ENCODE results near the gene SPPL2B. TPM values are rescaled to one million over a fixed set of nuclear protein-coding genes. Genes with fewer than 3 reads are reported as not detected.

Gene SPPL2B
- total RNA-seq, 4 donors from 2014 or later: 46.8 to 97.6 (median 59.6) TPM

GRCh38 chr19:2321565-2322283 is 6.8 kb upstream of the SPPL2B start:
- Histone ChIP-seq H3K9me3 (no peaks in the 10 kb centered on the region), H3K27ac (no peak overlapping the region), H3K4me3 (no peak overlapping the region), H3K27me3 (no peaks in the 10 kb centered on the region), H3K36me3 (peaks cover 48% of the 10 kb centered on the region), H3K4me1 (peaks cover 9% of the 10 kb centered on the region)
- no peak for DNase-seq (ENCODE audit: low spot score in 2 of 2)
- WGBS: 88% methylated on average over 17 of the region's 39 CpGs
- no peak for TF ChIP-seq CTCF (IDR thresholded peaks at IDR 0.05)
- TF ChIP-seq EP300 (IDR thresholded peaks at IDR 0.05): no peak
- no peak for TF ChIP-seq POLR2AphosphoS5 (IDR thresholded peaks at IDR 0.05)
- no peak for TF ChIP-seq POLR2A (IDR thresholded peaks at IDR 0.05)

GRCh38 chr19:2323707-2324106 is 4.8 kb upstream of the SPPL2B start:
- Histone ChIP-seq H3K27me3 (no peaks in the 10 kb centered on the region), H3K9me3 (no peaks in the 10 kb centered on the region), H3K27ac (no peak overlapping the region), H3K36me3 (peaks cover 48% of the 10 kb centered on the region), H3K4me1 (peaks cover 22% of the 10 kb centered on the region), H3K4me3 (no peak overlapping the region)
- 92% methylated on average over 19 of the region's 19 CpGs for WGBS
- no peak for DNase-seq (ENCODE audit: low spot score in 2 of 2)
- TF ChIP-seq CTCF (IDR thresholded peaks at IDR 0.05) (no peak), POLR2AphosphoS5 (IDR thresholded peaks at IDR 0.05) (no peak), POLR2A (IDR thresholded peaks at IDR 0.05) (no peak), EP300 (IDR thresholded peaks at IDR 0.05) (no peak)

- peaks cover 48% of the 10 kb centered on the region for H3K36me3 ChIP-seq
- TF ChIP-seq POLR2AphosphoS5 (IDR thresholded peaks at IDR 0.05): no peak
- TF ChIP-seq POLR2A (IDR thresholded peaks at IDR 0.05): no peak
- no peak for TF ChIP-seq EP300 (IDR thresholded peaks at IDR 0.05)
- no peak for DNase-seq (ENCODE audit: low spot score in 2 of 2)
- H3K4me3 ChIP-seq: no peak overlapping the region
- 90% methylated on average over 33 of the region's 34 CpGs for WGBS
- no peak overlapping the region for H3K27ac ChIP-seq
- peaks cover 28% of the 10 kb centered on the region for H3K4me1 ChIP-seq
- no peaks in the 10 kb centered on the region for H3K9me3 ChIP-seq
- no peaks in the 10 kb centered on the region for H3K27me3 ChIP-seq
Measured at GRCh38 chr19:2324220-2324948, 4.1 kb upstream of the SPPL2B start.

GRCh38 chr19:2325281-2326046 is 3.0 kb upstream of the SPPL2B start:
- Histone ChIP-seq H3K27ac (no peak overlapping the region), H3K36me3 (peaks cover 48% of the 10 kb centered on the region), H3K4me3 (no peak overlapping the region), H3K9me3 (no peaks in the 10 kb centered on the region), H3K4me1 (peaks cover 38% of the 10 kb centered on the region), H3K27me3 (no peaks in the 10 kb centered on the region)
- TF ChIP-seq EP300 (IDR thresholded peaks at IDR 0.05): no peak
- no peak for TF ChIP-seq CTCF (IDR thresholded peaks at IDR 0.05)
- TF ChIP-seq POLR2AphosphoS5 (IDR thresholded peaks at IDR 0.05): no peak
- TF ChIP-seq POLR2A (IDR thresholded peaks at IDR 0.05): no peak
- no peak for DNase-seq (ENCODE audit: low spot score in 2 of 2)
- 81% methylated on average over 19 of the region's 29 CpGs for WGBS

GRCh38 chr19:2326699-2327360 is 1.7 kb upstream of the SPPL2B start:
- no peak for TF ChIP-seq EP300 (IDR thresholded peaks at IDR 0.05)
- TF ChIP-seq CTCF (IDR thresholded peaks at IDR 0.05): no peak
- no peak for TF ChIP-seq POLR2AphosphoS5 (IDR thresholded peaks at IDR 0.05)
- no peak for TF ChIP-seq POLR2A (IDR thresholded peaks at IDR 0.05)
- H3K27ac ChIP-seq: no peak overlapping the region
- no peaks in the 10 kb centered on the region for H3K27me3 ChIP-seq
- no peak for DNase-seq (ENCODE audit: low spot score in 2 of 2)
- peaks cover 43% of the 10 kb centered on the region for H3K36me3 ChIP-seq
- peak overlapping the region; percentile 76 for H3K4me3 ChIP-seq
- peaks cover 50% of the 10 kb centered on the region for H3K4me1 ChIP-seq
- 85% methylated on average over 16 of the region's 16 CpGs for WGBS
- no peaks in the 10 kb centered on the region for H3K9me3 ChIP-seq

Data from suprapubic skin (tissue), 4 donors.